HFFc6 (cell line): Measurements from ENCODE around the gene NXPH1. TPM values are rescaled to one million over a fixed set of nuclear protein-coding genes. Genes with fewer than 3 reads are reported as not detected.

Source experiments
- DNase-seq: peaks from one replicate; pipeline ENCODE4 v3.0.0-alpha.2; 2018
- H3K27ac Mint-ChIP-seq: 2 replicates; pipeline ENCODE4 v1.8.0; 2020; ENCODE audit warnings: mild to moderate bottlenecking, mixed read lengths
- H3K27me3 Mint-ChIP-seq: 2 replicates; pipeline ENCODE4 v1.8.0; 2021; ENCODE audit warnings: mild to moderate bottlenecking, moderate library complexity, mixed read lengths; ENCODE audit not compliant: insufficient read depth
- H3K36me3 Mint-ChIP-seq: 2 replicates; pipeline ENCODE4 v1.8.0; 2021; ENCODE audit warnings: low read depth, mixed read lengths
- H3K4me1 Mint-ChIP-seq: 2 replicates; pipeline ENCODE4 v1.8.0; 2020; ENCODE audit warnings: low read depth, mixed read lengths
- H3K4me3 Mint-ChIP-seq: 2 replicates; pipeline ENCODE4 v1.8.0; 2020; ENCODE audit warnings: mild to moderate bottlenecking, moderate library complexity, mixed read lengths
- H3K9me3 Mint-ChIP-seq: 2 replicates; pipeline ENCODE4 v1.8.0; 2020; ENCODE audit warnings: mild to moderate bottlenecking, mixed read lengths
- total RNA-seq, 6 experiments: library from RNA; stranded (reverse); fragmentation: NEBNext Ultra II Directional; extraction: Animal tissue kit (Norgen Biotek cat#: 25700); gene quantifications; 2 replicates in 1 of 6; 3 replicates in 5 of 6; pipeline ENCODE4 v1.2.3, GENCODE V29; 2021
- TF ChIP-seq, protein P1 (sequence below): fragments of 200-600 bp; sonication (generic); IDR thresholded peaks from 2 replicates; pipeline ENCODE4 v1.5.0; 2021; ENCODE audit warnings: antibody characterized with exemption, mild to moderate bottlenecking

NXPH1 gene
- total RNA-seq, 6 experiments from 2014 or later, result not detected

DNA sequence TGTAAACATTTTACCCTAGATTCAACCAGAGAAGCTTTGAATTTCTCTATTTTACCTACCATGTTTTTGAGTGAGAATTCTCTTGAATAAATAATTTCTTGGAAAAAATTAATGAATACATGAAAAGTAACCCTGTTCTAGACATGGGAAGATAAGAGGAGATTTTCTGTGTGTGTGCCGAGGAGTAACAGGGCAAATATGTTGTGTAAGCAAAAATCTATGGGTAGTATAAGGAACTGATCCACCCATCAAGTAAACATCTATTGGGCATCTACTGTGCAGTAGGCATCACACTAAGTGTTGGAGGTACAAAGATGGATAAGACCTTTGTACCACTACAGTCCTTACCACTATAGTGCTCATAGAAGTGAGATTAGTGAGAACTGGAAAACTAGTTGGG is 8.2 kb upstream of the NXPH1 start:
- peaks cover 8% of the 10 kb centered on the region; the same call in 1 of the 2 replicates for H3K9me3 Mint-ChIP-seq
- TF ChIP-seq, protein P1, sequence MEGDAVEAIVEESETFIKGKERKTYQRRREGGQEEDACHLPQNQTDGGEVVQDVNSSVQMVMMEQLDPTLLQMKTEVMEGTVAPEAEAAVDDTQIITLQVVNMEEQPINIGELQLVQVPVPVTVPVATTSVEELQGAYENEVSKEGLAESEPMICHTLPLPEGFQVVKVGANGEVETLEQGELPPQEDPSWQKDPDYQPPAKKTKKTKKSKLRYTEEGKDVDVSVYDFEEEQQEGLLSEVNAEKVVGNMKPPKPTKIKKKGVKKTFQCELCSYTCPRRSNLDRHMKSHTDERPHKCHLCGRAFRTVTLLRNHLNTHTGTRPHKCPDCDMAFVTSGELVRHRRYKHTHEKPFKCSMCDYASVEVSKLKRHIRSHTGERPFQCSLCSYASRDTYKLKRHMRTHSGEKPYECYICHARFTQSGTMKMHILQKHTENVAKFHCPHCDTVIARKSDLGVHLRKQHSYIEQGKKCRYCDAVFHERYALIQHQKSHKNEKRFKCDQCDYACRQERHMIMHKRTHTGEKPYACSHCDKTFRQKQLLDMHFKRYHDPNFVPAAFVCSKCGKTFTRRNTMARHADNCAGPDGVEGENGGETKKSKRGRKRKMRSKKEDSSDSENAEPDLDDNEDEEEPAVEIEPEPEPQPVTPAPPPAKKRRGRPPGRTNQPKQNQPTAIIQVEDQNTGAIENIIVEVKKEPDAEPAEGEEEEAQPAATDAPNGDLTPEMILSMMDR, result no peak
- H3K27me3 Mint-ChIP-seq, result peaks cover 1% of the 10 kb centered on the region; the same call in 1 of the 2 replicates
- DNase-seq, result no peak
- H3K4me3 Mint-ChIP-seq, result no peak overlapping the region
- H3K36me3 Mint-ChIP-seq, result no peaks in the 10 kb centered on the region
- H3K4me1 Mint-ChIP-seq, result no peaks in the 10 kb centered on the region
- no peak overlapping the region for H3K27ac Mint-ChIP-seq

DNA sequence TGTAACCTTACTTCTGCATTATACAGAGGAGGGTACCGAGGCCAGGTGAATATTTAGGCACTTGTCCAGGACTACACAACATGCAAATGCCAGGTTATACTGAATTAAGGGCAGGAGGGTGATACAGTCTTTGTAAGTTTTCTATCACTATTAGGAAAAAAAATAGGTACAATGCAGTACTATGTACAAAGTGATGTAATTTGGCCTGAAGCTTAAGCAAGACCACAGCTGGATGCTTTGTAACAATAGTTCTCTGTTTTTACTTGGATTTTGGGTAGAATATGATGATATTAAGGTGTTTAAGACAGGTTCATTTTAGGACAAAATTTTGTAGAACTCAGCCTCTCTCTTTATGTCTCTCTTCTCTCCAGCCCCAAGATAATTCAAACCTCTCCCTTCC is 2.8 kb upstream of the NXPH1 start:
- H3K36me3 Mint-ChIP-seq, result peaks cover 10% of the 10 kb centered on the region; the same call in 1 of the 2 replicates

DNA sequence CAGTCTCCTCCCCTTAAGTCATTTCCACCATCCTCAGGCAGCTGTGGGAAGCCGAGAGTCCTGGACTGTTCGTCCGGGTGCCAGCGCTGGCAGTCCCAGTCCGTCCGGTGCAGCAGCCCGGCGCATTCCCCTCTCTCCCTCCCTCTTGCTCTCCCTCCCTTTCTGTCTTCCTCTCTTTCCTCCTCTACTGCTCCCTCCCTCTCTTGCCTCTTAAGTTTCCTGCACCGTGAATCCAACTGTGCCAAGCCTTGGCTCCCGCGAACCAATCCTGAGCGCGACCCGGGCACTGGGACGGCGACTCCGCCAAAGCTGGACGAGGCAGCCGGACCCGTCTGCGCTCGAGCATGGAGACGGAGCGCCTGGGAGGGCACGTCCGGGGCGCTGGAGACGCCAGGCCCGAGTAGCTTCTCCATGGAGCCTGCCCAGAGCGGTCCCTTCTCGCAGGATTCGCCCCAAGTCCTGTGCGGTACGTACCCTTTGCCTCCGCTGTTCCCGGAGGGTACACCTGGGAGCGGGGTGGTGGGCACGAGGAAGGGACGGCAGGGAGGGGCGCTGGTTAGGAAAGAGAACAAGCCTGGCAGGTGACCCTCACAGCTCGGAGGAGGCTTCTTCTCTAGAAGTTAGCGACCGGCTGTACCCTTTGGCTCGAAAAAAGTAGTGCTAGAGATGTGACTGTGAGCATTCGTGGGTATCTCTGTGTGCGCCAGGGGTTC is 1.0 kb downstream of the NXPH1 start:
- no peak for DNase-seq
- no peak overlapping the region for H3K27ac Mint-ChIP-seq
- peaks cover 10% of the 10 kb centered on the region; the same call in 1 of the 2 replicates for H3K36me3 Mint-ChIP-seq
- peaks cover 15% of the 10 kb centered on the region for H3K9me3 Mint-ChIP-seq
- no peak overlapping the region for H3K4me3 Mint-ChIP-seq
- no peaks in the 10 kb centered on the region for H3K4me1 Mint-ChIP-seq
- TF ChIP-seq, protein P1, result no peak
- H3K27me3 Mint-ChIP-seq, result peaks cover 21% of the 10 kb centered on the region

More for the DNA sequence above, 2.8 kb upstream of the NXPH1 start:
- Mint-ChIP-seq H3K4me3 (no peak overlapping the region), H3K4me1 (no peaks in the 10 kb centered on the region), H3K9me3 (peaks cover 17% of the 10 kb centered on the region), H3K27me3 (peaks cover 10% of the 10 kb centered on the region), H3K27ac (no peak overlapping the region)
- TF ChIP-seq, protein P1, result no peak
- no peak for DNase-seq

DNA sequence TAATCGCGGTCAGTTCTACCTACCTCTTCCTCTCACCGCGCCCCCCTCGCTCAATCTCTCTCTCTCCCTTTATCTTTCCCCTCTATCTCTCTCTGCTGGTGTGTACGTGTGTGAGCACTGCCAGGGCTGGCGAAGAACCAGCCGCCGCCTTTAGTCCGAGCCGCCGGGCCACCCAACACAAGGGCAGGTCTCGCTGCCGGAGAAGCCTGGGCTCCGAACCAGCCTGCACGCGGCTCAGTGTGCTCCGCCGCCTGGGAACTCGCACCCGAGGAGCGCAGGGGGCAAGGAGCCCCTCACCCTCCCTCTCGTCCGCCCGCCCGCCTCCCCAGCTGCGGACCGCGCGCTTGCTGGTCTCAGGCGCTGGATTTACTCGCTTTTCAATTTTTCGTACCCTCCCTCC is 1.7 kb downstream of the NXPH1 start:
- H3K4me1 Mint-ChIP-seq, result no peaks in the 10 kb centered on the region
- TF ChIP-seq, protein P1, result no peak
- H3K4me3 Mint-ChIP-seq, result no peak overlapping the region
- peaks cover 10% of the 10 kb centered on the region; the same call in 1 of the 2 replicates for H3K36me3 Mint-ChIP-seq
- H3K27me3 Mint-ChIP-seq, result peaks cover 21% of the 10 kb centered on the region
- peaks cover 13% of the 10 kb centered on the region for H3K9me3 Mint-ChIP-seq
- H3K27ac Mint-ChIP-seq, result no peak overlapping the region
- no peak for DNase-seq

DNA sequence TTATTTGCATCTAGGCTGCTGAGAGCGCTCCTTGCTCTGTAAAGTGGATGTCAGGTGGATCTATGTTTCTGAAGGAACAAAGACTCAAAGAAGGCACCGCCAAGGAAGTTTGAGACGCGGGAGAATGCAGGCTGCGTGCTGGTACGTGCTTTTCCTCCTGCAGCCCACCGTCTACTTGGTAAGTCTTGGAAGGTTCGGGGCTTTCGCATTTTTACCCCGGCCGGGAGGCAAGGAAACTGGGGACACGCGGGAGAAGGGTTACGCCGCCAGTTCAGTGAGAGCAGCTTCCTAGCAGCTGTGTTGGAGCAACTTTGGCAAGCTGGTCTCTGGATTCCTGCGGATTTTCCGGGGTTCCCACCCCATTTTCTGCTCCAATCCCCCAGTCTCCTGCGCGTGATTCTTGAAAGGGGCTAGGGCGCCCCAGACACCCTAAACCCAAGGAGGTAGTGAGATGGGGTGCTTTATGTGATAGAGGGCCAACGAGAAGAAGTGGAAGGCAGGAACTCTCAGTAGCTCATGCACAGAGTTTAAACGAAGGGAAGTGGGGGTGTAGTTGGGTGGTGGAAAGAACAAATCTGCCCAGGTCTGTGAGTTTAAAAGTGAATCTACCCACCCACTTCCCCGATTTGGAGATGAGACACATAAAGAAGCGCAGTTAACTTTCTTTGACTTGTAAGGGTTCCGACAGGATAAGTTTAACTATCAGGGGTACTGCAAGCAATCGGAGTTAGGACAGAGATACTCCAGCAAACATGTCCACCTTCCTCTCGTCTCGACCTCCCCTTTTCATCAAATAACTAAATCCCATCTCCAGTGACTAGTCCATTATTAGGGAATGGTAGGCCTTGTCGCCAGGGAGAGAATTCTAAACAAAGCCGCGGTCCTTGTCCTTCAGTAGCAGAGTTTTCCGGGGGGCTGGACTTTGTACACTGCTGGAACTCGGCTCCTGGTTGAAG is 2.5 kb downstream of the NXPH1 start:
- Mint-ChIP-seq H3K4me1 (no peaks in the 10 kb centered on the region), H3K27ac (no peak overlapping the region)

More for the DNA sequence above, 2.5 kb downstream of the NXPH1 start:
- no peak for DNase-seq
- peaks cover 21% of the 10 kb centered on the region for H3K27me3 Mint-ChIP-seq
- no peak overlapping the region for H3K4me3 Mint-ChIP-seq
- peaks cover 13% of the 10 kb centered on the region for H3K9me3 Mint-ChIP-seq
- TF ChIP-seq, protein P1, result no peak
- H3K36me3 Mint-ChIP-seq, result peaks cover 10% of the 10 kb centered on the region; the same call in 1 of the 2 replicates
